HG03457 (cell line): Measurements from ENCODE around the gene SP100.
"Not testable (repeated sequence)": the region's sequence is repeated elsewhere in the genome, so short reads cannot be mapped to it uniquely, and the experiment has no call there.

Source experiments
- ATAC-seq: cut with Tn5 transposase; IDR thresholded peaks from one replicate; pipeline ENCODE4 v1.9.1; 2021; ENCODE audit warnings: moderate number of reproducible peaks; ENCODE audit not compliant: unreplicated experiment

Gene SP100

DNA sequence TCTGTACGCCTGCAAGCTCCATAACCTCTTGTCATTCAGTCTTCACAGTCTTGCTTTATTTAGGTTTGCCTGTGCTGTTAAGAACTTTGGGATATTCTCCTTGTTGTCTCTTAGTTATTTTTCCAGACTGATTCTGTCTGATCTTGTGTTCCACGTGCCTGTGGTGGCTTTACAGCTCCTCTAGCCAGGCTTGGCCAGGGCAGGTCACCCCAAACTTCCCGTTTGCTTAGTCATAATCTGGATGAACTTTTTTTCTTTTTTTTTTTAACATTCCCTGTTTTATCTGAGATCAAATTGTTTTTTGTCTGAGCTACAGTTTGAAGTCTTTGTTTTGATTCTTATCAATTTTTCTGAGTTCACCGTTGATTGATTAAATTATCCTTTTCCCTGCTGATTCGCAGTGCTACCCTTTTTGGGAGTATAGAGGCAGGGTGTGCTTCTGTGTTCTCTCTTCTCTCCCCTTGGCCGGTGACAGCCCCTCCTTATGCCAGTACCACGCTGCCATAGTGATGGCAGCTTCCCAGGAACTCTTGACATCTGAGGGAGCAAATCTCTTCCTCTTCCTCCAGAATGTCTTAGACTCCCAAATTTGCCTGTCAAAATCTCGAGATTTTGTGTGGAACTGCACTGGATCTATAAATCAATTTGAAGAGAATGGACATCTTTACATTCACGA is 2.5 kb downstream of the SP100 start:
- ATAC-seq: no peak

- ATAC-seq: no peak
Observed at GRCh38 chr2:230419181-230419580, 3.2 kb downstream of the SP100 start.

DNA sequence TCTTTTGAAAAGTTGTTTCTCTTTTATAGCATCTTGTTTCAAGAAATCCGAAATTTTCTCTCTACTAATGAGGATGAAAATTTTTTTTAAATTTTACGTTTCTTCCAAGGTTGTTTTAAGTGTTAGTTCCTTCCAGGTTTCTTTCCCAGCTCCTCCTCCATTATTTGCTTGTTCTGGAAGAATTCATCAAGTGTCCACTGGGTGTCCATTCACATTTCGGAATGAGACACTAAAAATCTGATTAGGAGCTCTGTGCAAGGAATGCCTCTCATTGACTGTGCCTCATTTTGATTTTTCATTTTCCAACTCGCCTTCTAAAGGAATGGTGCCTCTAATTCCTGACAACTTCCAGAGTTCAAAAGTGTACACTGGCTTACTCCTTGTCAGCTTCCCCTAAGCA is 6.1 kb downstream of the SP100 start:
- no peak for ATAC-seq

DNA sequence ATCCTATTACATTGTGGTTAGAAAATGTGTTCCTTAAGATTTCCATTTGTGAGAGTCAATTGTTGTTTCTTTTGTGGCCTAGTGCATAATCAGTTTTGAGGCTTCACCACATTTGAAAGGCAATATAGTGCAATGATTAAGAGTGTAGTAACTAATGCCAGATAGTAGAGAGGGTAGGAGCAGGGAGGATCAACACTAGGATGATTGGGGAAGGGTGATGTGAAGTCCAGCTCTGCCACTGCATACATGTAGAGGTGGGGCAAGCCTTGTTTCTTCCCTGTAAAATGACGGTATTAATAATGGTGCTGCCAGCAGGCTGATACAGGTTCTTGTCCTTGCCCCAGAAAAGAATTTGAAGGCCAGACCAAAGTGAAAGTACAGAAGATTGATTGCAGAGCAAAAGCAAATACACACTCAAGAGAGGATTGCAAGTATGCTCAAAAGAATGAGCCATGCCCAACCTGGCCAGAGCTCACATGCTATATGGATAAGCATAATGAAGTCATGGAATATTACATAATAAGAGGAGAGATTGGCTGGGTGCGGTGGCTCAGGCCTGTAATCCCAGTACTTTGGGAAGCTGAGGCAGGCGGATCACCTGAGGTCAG is 8.0 kb downstream of the SP100 start:
- ATAC-seq: no peak

DNA sequence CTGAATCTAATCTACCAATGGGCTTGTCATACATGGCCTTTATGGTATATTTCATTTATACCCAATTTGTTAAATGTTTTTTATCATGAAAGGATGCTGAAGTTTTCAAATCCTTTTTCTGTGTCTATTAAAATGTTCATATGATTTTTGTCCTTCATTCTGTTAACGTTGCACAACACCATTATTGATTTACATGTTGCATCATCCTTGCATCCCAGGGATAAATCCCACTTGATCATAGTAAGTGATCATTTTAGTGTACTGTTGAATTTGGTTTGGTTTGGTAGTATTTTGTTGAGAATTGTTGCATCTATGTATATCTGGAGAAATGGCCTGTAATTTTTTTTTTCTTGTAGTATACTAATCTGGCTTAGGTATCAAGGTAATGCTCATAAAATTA is 9.4 kb downstream of the SP100 start:
- no peak for ATAC-seq

- no peak for ATAC-seq
Observed at GRCh38 chr2:230429513-230429912, 13.5 kb downstream of the SP100 start.

DNA sequence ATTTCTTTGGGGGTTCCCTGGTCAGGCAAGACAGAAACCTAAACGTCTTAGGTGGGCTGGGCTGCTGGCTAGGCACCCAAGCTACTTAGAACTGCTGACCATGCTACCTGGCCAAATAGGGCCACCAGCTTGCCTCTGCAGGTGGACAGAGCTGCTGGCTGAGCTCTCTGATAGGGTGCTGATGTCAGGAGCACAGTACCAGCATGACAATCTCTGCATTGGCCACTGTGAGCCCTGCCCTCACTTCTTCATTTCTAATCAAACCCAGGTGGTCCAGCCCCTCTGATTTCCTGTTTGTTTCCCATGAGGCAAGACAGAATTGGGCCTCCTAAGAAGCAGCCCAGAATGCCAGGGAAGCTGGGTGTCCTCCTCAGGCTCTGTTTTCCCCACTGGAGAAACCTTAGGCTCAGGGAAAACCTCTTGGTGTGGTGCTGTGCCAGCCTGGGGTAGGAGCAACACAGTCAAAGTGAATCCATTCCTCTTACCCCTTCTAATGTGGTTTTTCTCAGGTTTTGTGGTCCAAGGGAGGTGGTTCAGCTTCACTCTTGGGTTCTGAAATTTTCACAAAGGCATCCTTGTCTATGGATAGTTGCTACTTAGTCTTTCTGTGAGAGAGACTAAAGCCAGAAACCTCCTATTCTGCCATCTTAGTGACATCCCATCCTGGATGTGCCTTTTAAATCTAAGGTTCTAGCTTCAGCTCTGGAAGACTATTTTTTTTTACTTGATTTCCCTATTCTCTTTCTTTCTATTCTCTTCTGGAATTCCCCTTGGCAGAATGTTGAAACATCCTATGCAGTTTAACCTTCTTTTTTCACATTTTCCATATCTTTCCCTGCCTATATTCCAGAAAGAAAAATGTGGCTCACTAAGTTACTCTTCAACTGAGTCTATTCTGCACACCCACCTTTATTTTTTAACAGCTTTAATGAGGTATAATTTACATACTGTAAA is 15.2 kb downstream of the SP100 start:
- no peak for ATAC-seq

DNA sequence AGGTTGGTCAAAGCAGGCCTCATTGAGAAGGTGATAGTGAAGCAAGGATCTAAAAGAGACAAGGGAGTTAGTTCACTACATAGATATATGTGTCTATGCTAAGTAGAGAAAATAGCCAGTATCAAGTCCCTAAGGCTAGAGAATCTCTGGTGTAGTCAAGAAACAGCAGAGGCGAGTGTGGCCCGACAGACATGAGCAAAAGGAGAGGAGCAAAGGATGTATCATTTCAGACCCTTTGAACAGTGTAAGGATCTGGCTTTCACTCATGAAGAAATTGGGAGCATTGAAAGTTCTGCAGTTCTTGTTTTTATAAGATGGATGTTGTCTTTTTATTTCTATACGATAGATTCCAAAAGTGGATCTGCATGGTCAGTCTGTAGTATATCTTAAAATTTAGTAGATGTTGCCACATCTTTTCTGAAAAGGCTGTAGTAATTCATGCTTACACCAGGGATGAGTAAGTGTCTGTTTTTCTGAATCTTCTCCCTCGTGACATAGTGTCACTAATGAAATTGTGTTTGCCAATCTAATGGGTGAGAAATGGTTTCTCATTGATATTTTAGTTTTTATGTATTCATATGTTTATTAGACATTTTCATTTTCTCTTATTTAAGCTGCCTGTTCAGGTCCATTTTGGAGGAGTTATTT is 18.8 kb downstream of the SP100 start:
- ATAC-seq: no peak

DNA sequence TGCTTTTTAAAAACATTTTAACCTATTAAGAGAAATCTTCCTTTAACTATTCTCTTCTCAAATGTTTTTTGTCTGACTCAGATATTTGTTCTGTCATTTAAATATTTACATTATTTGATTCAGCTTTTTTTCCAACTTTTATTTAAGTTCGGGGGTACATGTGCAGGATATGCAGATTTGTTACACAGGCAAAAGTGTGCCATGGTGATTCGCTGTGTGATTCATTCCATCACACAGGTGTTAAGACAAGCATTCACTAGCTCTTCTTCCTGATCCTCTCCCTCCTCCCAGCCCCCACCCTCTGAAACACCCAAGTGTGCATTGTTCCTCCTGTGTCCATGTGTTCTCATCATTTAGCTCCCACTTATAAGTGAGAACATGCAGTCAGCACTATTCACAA is 19.4 kb downstream of the SP100 start:
- no peak for ATAC-seq

GRCh38 chr2:230439121-230439520 is 23.1 kb downstream of the SP100 start:
- ATAC-seq: not testable (repeated sequence)

DNA sequence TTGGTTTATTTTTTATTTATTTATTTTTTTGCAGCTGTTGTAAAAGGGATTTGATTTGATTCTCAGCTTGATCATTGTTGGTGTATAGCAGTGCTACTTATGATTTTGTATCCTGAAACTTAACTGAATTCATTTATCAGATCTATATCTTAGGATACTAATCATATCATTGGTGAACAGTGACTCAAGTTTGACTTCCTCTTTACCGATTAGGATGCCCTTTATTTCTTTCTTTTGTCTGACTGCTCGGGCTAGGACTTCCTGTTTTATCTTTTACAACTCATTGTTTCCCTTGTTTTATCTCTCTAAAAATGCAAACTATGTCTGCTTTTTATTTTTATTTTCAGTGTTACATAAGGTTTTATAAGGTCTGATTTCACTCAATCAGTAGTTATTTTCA is 23.6 kb downstream of the SP100 start:
- ATAC-seq: no peak

DNA sequence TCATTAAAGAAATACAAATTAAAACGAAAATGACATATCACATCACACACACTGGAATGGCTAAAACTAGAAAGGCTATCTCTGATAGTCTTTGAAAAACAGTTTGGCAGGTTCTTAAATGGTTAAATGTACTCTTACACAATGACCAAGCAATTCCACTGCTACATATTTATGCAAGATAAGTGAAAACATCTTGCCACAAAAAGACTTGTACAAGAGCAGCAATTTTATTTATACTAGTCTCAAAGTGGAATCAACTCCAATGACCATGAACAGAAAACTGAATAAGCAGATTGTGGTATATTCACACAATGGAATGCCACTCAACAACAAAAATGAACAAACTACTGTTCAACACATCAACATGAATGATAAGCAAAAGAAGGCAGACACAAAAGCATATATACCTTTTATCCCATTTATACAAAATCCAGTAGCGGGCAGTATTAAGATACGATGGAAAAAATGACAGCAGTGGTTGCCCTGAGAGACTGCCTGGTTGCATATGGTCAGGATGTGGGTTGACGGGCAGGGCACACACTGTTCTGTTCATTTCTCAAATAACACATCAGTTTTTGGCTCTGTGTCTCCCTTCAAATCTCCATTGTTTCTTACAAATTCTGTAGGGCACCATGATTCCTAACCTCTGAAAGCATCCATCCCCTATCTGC is 25.4 kb downstream of the SP100 start:
- ATAC-seq: peak; percentile 48

- ATAC-seq: no peak
Observed at GRCh38 chr2:230443541-230443940, 27.5 kb downstream of the SP100 start.

DNA sequence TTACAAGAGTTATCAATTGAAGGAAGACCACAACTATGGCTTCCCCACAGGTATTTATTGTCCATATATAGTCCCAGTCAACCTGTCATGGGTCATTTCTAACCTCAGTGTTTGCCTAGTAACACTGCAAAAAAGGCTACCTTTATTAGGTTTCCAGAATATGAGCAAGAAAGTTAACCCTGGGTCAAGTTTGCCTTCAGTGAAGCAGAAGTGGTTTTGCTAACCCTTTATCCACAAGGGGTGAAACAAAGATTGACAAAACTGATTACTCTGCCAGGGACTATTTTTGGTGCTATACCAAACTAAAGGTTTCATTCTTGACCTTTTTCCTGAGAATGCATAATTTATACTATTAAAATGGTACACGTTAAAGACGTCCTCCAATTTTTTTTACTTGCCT is 28.8 kb downstream of the SP100 start:
- peak; percentile 27 for ATAC-seq

- ATAC-seq: no peak
Observed at GRCh38 chr2:230447036-230447435, 31.0 kb downstream of the SP100 start.

GRCh38 chr2:230447455-230448451 is 31.8 kb downstream of the SP100 start:
- ATAC-seq: peak; percentile 56

DNA sequence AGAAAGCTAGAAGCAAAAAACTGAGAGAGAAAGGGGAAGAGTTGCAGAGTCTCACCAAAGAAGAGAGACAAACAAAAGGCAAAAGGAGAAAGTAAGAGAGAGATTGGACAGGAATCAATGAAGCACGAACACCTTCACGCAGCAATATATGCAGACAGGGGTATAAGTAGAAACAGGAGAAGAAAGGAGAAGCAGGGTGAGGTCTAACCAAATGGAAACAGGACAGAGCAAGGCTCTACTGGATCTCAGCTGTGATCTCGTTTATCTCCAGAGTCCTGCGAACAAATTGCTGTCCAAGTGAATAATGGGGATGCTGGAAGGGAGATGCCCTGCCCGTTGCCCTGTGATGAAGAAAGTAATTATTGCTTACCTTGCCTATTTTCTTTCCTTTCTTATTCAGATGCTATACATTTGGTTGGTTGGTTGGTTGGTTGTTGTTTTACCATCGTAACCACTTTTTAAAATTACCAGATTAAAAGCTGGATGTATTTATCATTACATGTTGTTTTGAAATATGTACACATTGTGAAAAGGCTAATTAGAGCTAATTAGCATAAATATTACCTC is 34.0 kb downstream of the SP100 start:
- ATAC-seq: no peak

DNA sequence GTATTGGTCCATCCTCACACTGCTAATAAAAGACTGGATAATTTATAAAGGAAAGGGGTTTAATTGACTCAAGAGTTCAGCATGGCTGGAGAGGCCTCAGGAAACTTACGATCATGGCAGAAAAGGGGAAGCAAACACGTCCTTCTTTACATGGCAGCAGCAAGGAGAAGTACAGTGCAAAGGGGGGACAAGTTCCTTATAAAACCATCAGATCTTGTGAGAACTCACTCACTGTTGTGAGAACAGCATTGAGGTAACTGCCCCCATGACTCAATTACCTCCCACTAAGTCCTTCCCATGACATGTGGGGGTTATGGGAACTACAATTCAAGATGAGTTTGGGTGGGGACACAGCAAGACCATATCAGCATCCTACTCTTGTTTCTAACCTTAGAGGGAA is 37.0 kb downstream of the SP100 start:
- ATAC-seq: no peak

DNA sequence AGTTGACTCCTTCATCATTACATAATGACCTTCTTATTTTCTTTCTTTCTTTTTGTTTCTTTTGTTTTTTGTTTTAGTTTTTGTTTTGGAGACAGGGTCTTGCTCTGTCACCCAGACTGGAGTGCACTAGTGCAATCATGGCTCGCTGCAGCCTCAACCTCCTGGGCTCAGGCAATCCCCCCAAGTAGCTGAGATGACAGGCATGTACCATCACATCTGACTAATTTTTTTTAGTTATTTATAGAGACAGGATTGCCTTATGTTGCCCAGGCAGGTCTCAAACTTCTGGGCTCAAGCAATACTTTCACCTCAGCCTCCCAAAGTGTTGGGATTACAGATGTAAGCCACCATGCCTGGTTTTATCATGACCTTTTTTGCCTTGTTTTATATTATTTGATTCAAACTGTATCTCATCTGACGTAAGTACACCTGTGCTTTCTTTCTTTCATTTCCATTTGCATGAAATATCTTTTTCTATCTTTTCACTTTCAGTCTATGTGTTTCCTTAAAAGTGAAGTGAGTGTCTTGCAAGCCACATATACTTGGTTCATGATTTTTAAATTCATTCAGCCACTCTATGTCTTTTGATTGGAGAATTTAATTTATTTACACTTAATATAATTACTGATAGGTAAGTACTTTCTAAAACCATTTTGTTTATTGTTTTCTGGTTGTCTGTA is 39.1 kb downstream of the SP100 start:
- ATAC-seq: no peak
